Inflammatory macrophage (primary cell): Measurements from ENCODE around the gene CTNND2.

Experiments used
- DNase-seq, 2 donors: peaks; one replicate each; pipeline ENCODE4 v3.0.0-alpha.2; 2020 to 2022

Gene CTNND2

GRCh38 chr5:10969684-10970180 lies 934.5 kb downstream of the CTNND2 start:
- DNase-seq, result no peak

- no peak for DNase-seq
Measured at GRCh38 chr5:10964806-10965205, 939.4 kb downstream of the CTNND2 start.

GRCh38 chr5:10958728-10959127 lies 945.5 kb downstream of the CTNND2 start:
- DNase-seq, result no peak

GRCh38 chr5:10949856-10950630 lies 954.2 kb downstream of the CTNND2 start:
- DNase-seq, result no peak

- DNase-seq, result no peak
Measured at GRCh38 chr5:10946050-10946449, 958.2 kb downstream of the CTNND2 start.

GRCh38 chr5:10941900-10942299 lies 962.3 kb downstream of the CTNND2 start:
- DNase-seq, result no peak

- DNase-seq, result no peak
Measured at GRCh38 chr5:10936081-10936855, 968.0 kb downstream of the CTNND2 start.

GRCh38 chr5:10935536-10935935 lies 968.7 kb downstream of the CTNND2 start:
- DNase-seq, result no peak

- no peak for DNase-seq
Measured at GRCh38 chr5:10934783-10935355, 969.4 kb downstream of the CTNND2 start.

- peak in 1 of 2 donors; percentile 12 for DNase-seq
Measured at GRCh38 chr5:10933121-10933520, 971.1 kb downstream of the CTNND2 start.

GRCh38 chr5:10932426-10932825 lies 971.8 kb downstream of the CTNND2 start:
- no peak for DNase-seq

GRCh38 chr5:10927608-10928007 lies 976.6 kb downstream of the CTNND2 start:
- no peak for DNase-seq

GRCh38 chr5:10923310-10923709 lies 980.9 kb downstream of the CTNND2 start:
- DNase-seq, result no peak
